KBM-7 (cell line): ENCODE data around the gene CLK2.
"Not testable (repeated sequence)": the region's sequence is repeated elsewhere in the genome, so short reads cannot be mapped to it uniquely, and the experiment has no call there.

ENCODE experiments used
- DNase-seq: peaks from one replicate; pipeline ENCODE4 v3.0.0-alpha.2; 2015
- in situ Hi-C: fragments of 300-500 bp; cut with MboI; formaldehyde crosslinking; loops from 2 replicates; pipeline ENCODE4 v1.14.3; 2020; ENCODE audit warnings: low sequenced_read_pairs, low pct_unique_long_range_greater_than_20kb, mixed read lengths

The CLK2 gene

GRCh38 chr1:155247667-155248553, 25.4 kb downstream of the CLK2 start:
- no peak for DNase-seq
- in situ Hi-C loops, result no loop called here

DNA sequence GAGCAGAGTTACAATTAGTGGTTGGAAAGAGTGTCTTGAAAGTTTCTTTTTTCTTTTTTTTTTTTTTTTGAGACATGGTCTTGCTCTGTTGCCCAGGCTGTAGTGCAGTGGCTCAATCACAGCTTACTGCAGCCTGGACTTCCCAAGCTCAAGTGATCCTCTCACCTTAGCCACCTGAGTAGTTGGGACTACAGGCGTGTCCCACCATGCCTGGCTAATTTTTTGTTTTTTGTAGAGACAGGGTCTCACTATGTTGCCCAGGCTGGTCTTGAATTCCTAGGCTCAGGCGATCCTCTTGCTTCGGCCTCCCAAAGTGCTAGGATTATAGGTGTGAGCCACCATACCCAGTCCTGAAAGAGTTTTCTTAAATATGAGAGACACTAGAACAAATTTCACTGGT, 26.5 kb downstream of the CLK2 start:
- DNase-seq, in situ Hi-C loops: not testable (repeated sequence)

DNA sequence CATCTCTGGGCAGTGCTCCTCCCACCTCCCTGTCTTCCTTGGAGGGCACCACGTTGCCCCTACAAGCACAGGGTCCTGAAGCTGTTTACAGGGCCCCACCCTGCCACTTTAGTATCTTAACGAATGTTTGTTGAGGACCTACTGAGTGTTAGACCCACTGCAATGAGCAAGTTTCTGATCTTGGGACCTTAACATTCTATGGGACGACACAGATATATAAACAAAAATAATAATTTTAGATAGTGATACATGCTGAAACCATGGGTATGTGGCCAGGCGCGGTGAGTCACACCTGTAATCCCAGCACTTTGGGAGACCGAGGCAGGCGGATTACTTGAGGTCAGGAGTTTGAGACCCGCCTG, 28.2 kb downstream of the CLK2 start:
- DNase-seq, result no peak
- in situ Hi-C loops, result no loop called here

- in situ Hi-C loops, result no loop called here
- peak; percentile 99 for DNase-seq
Measured at GRCh38 chr1:155244368-155245162, 28.7 kb downstream of the CLK2 start.

DNA sequence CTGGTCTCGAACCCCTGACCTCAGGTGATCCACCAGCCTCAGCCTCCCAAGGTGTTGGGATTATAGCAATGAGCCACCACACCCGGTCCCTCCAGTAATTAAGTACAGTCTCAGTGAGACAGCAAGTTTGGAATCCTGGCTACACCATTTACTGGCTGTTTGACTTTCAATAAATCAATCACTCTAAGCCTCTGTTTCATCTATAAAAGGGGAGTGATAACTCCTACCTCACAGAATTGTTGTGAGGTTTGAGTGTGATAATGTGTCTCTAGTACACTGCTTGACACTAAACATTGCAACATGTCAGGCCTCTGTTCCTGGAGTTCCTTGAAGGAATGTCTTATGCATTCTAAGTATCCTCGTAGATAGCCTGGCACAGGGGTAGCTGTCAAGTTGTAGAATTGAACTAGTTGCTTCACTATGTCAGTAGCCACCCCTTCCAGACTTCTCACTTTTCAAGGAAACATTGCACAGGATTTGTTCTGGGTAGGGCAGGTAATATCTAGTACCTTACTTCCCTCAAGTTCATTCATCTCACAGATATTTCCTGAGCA, 30.4 kb downstream of the CLK2 start:
- DNase-seq, result no peak
- in situ Hi-C loops, result no loop called here

DNA sequence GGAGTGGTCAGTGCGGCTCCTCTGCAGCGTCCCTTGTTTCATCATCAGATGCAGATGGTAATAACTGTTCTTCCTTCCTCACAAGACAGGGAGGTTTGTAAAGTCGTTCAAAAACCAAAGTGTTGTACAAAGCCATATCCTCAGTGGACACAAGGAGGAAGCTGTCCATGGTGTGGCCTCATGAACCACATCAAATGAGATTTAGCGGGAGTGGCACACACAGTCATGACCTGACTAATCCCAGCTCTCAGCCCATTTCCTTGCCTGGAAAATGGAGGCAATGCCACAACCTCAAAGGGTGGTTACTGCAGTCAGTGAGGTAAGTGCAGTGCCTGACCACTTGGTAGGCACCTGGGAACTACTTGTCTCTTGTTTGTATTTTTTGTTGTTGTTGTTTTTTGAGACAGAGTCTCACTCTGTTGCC, 31.5 kb downstream of the CLK2 start:
- no peak for DNase-seq
- in situ Hi-C loops, result no loop called here

GRCh38 chr1:155241069-155241679, 32.1 kb downstream of the CLK2 start:
- DNase-seq, result peak; percentile 80
- in situ Hi-C loops, result no loop called here

DNA sequence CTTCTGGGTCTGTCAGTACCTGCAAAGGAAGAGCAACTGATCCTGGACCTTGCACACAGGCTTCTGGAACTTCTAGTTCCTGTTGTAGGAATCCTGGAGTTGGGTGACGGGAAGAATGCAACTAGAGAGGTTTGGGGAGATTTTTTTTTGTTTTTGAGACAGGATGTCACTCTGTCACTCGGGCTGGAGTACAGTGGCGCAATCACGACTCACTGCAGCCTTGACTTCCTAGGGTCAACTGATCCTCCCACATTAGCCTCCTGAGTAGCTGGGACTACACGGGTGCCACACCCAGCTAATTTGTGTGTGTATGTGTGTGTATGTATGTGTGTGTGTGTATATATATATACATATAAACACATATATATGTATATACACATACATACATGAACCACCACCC, 36.9 kb downstream of the CLK2 start:
- DNase-seq, result no peak
- in situ Hi-C loops, result no loop called here

DNA sequence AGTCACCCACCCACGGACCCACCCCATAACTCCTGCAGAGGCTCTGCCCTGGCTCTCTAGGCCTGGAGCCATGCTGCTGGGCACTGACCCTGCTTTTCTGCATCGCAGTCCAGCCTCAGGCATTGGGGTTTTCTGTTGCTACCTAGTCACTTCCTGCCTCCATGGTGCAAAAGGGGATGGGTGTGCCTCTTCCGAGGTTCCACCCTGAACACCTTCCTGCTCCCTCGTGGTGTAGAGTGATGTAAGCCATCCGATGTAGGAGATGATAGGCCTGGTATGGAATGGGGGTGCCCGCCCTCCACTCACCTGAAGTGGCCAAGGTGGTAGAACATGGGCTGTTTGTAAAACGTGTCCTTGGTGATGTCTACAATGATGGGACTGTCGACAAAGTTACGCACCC, 37.9 kb downstream of the CLK2 start:
- DNase-seq, in situ Hi-C loops: not testable (repeated sequence)

DNA sequence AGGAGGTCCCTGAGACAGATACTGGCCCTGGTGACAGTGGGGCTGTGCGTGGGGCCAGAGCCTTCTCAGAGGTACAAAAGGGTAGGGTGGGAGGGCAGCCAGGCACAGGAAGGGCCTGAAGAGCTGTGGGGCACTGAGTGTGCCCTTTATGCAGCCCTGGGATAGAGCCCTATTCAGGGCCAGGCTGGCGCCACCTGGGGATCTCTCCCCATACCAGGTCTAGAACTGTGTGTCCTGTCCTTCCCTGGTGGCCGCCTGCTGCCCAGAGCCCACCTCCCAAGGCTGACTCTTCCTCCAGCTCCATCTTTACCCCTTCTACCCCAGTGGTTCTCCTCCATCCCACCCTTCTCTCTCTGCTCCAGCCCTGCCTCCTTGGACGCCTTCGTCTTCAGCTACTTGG, 39.8 kb downstream of the CLK2 start:
- DNase-seq, in situ Hi-C loops: not testable (repeated sequence)

DNA sequence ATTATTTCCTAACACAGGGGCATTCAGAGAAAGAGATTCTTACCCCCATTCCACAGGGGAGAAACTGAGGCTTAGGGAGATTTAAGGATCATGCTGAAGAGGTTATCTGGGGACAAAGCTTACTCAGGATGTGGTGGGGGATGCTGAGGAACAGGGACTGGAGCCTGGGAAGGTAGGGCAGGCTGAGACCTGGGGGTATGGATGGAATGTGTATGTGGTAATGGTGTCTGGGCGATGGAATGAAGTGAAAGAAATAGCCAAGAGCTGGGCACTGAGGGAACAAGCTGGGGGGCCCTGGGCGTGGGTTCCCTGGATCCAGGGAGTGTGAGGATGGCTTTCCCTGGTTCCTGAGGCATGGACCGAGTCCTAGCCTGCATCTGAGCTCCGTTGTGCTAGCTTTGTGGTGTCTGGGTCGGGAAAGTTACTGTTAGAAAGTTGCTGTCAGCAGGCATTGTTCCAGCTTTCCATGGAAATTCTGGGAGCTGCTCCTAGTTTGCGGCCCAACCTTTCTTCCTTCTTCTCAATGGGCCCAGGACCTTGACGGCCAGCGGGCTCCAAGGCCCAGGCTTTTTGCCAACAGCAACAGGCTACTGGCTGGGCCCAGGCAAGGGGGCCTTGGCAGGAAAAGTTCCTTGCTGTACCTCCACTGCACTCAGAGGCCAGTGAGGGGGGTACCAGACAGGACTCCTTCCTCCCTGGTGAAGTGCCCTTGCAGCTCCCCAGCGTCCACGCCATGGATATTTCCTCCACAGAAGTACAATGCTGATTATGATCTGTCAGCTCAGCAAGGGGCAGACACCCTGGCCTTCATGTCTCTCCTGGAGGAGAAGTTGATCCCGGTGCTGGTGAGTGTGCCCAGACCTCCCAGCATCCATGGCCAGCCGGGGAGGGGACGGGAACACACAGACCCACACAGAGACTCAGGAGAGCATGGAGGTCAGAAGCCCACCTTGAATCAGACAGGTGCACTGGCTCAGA, 41.0 kb downstream of the CLK2 start:
- DNase-seq, in situ Hi-C loops: not testable (repeated sequence)

DNA sequence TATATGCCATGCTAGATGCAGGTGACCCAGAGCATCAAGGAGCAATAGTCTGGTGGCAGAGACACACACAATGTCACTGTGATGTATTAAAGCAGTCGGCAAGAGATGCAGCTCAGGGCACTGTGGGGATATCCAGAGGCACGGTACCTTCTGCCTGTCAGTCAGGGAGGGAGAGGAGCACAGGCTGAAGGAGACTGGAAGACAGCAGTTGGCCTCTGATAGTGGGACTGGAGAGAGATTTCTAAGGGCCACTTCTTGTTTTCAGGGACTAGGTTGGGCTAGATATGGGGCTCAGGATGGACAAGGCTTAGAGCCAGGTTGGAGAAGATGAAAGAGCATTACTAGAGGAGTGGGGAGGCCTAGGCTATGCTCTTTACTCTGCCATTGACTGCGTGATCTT, 42.0 kb downstream of the CLK2 start:
- in situ Hi-C loops, DNase-seq: not testable (repeated sequence)

DNA sequence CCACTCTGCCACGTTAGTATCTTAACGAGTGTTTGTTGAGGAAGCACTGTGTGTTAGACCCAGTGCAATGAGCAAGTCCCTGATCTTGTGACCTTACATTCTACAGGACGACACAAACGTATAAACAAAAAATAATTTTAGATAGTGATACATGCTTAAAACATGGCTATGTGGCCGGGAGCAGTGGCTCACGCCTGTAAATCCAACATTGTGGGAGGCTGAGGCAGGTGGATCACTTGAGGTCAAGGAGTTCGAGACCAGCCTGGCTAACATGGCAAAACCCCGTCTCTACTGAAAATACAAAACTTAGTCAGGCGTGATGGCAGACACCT, 45.2 kb downstream of the CLK2 start:
- DNase-seq, result no peak

GRCh38 chr1:155227261-155228095, 45.8 kb downstream of the CLK2 start:
- DNase-seq, result peak; percentile 99
- in situ Hi-C loops, result no loop called here

More for the DNA sequence above, 45.2 kb downstream of the CLK2 start:
- in situ Hi-C loops, result no loop called here

GRCh38 chr1:155226910-155227260, 46.4 kb downstream of the CLK2 start:
- in situ Hi-C loops, result no loop called here
- no peak for DNase-seq

- peak; percentile 98 for DNase-seq
- in situ Hi-C loops, result no loop called here
Measured at GRCh38 chr1:155226188-155226909, 47.0 kb downstream of the CLK2 start.

- in situ Hi-C loops, DNase-seq: not testable (repeated sequence)
Measured at GRCh38 chr1:155225404-155225759, 47.9 kb downstream of the CLK2 start.
